Esophagus squamous epithelium (tissue), 5 donors: ENCODE measurements around the gene GLRX5. TPM values are rescaled to one million over a fixed set of nuclear protein-coding genes. Genes with fewer than 3 reads are reported as not detected.

Experiments
- DNase-seq: peaks from one replicate; lab custom pipeline; 2025; lab: John Stamatoyannopoulos, UW
- H3K27ac ChIP-seq, 4 donors: fragments of 200-600 bp; sonication (generic); one replicate each; pipeline ENCODE4 v1.5.1; 2016 to 2019; ENCODE audit warnings: mild to moderate bottlenecking in 1 of 4
- H3K27me3 ChIP-seq, 4 donors: fragments of 200-600 bp; sonication (generic); 1 replicate in 3 of 4; 2 replicates in 1 of 4; pipeline versions ENCODE4 v1.5.1 to v1.6.0; 2017 to 2021; ENCODE audit warnings: antibody characterized with exemption in 1 of 4
- H3K36me3 ChIP-seq, 3 donors: fragments of 200-600 bp; sonication (generic); one replicate each; pipeline ENCODE4 v1.5.1; 2016 to 2019
- H3K4me1 ChIP-seq, 3 donors: fragments of 200-600 bp; sonication (generic); one replicate each; pipeline ENCODE4 v1.5.1; 2017 to 2019
- H3K4me3 ChIP-seq, 4 donors: fragments of 200-600 bp; sonication (generic); 1 replicate in 3 of 4; 2 replicates in 1 of 4; pipeline ENCODE4 v1.5.1; 2016 to 2019; ENCODE audit warnings: mild to moderate bottlenecking in 2 of 4, moderate library complexity in 1 of 4
- H3K9me3 ChIP-seq, 3 donors: fragments of 200-600 bp; sonication (generic); one replicate each; pipeline ENCODE4 v1.5.1; 2016 to 2019
- POLR2A ChIP-seq, 4 donors: fragments of 450-650 bp; IDR thresholded peaks; one replicate each; pipeline ENCODE4 v1.6.1; 2017; ENCODE audit warnings: antibody characterized with exemption in 4 of 4, mild to moderate bottlenecking in 4 of 4, moderate library complexity in 3 of 4
- WGBS, 2 donors: methylation state at CpG; one replicate each; pipeline ENCODE4 v1.1.5; 2018; 5-methylcytosine and 5-hydroxymethylcytosine counted together
- intact Hi-C: fragments of 100-400 bp; cut with DNase I; formaldehyde crosslinking; loops from one replicate; pipeline ENCODE4 v1.15.0; 2022
- total RNA-seq, 4 donors: library from RNA; depleted of rRNA; stranded (reverse); fragments of >200 nt; gene quantifications; one replicate each; pipeline ENCODE4 v1.1.0, GENCODE V29; 2016
- TF ChIP-seq, protein P1 (sequence below), 6 experiments: fragments of 450-650 bp in 4 of 6; fragments of 200-600 bp in 2 of 6; sonication (generic) in 2 of 6; IDR thresholded peaks; one replicate each; pipeline ENCODE4 v1.5.1; 2016 to 2019; ENCODE audit warnings: antibody characterized with exemption in 6 of 6, mild to moderate bottlenecking in 4 of 6, moderate library complexity in 4 of 6
- donor health status: DM: yes; HTN: yes; CAD: no.

The GLRX5 gene
- total RNA-seq, 4 donors from 2014 or later = 14.4 to 40.1 (median 32.6) TPM

DNA sequence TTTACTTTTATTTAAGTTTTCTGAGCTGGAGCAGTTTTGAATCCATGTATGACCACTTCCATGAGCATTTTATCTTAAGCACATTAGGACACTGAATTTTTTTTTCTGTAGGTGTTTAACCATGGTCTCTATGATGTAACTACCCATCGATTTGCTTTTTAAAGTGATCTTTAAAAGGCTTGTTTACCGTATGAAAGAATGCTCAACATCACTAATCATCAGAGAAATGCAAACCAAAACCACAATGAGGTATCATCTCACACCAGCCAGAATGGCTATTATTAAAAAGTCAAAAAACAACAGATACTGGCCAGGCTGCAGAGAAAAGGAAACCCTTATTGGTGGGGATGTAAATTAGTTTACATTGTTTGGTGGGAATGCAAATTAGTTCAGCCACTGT lies 23.0 kb downstream of the GLRX5 start:
- Histone ChIP-seq H3K9me3 (no peaks in the 10 kb centered on the region), H3K27me3 (no peaks in the 10 kb centered on the region), H3K36me3 (no peaks in the 10 kb centered on the region), H3K4me1 (peaks cover 0 to 21% (median 0%) of the 10 kb centered on the region in 3 donors), H3K4me3 (no peak overlapping the region), H3K27ac (no peak overlapping the region)
- TF ChIP-seq, protein P1, sequence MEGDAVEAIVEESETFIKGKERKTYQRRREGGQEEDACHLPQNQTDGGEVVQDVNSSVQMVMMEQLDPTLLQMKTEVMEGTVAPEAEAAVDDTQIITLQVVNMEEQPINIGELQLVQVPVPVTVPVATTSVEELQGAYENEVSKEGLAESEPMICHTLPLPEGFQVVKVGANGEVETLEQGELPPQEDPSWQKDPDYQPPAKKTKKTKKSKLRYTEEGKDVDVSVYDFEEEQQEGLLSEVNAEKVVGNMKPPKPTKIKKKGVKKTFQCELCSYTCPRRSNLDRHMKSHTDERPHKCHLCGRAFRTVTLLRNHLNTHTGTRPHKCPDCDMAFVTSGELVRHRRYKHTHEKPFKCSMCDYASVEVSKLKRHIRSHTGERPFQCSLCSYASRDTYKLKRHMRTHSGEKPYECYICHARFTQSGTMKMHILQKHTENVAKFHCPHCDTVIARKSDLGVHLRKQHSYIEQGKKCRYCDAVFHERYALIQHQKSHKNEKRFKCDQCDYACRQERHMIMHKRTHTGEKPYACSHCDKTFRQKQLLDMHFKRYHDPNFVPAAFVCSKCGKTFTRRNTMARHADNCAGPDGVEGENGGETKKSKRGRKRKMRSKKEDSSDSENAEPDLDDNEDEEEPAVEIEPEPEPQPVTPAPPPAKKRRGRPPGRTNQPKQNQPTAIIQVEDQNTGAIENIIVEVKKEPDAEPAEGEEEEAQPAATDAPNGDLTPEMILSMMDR (IDR thresholded peaks at IDR 0.05) = no peak
- no peak for TF ChIP-seq POLR2A (IDR thresholded peaks at IDR 0.05)
- WGBS, 2 donors = 61 to 66% methylated on average over 2 of the region's 2 CpGs
- intact Hi-C loops = no loop called here
- no peak for DNase-seq

DNA sequence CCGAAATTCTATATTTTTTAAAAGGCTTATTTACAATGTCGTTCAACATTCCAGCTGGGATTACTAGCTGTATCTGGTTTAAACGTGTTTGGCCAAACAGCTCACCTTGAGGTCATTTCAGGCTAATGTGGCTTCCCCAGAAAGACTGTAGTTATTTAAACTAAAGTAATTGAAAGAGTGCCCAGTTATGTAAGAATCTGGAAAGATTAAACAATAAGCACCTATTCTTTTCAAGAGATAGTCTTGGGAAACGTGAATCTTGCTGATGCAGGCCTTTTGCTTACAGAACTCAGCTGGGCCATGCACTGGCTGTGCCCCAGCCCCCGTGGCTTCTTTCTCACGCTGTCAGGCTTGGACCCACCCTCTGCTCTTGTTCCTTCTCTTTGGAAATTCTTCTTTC lies 24.4 kb downstream of the GLRX5 start:
- H3K27ac ChIP-seq = peak overlapping the region in 2 of 4 donors; percentile 32 to 42
- H3K27me3 ChIP-seq = no peaks in the 10 kb centered on the region
- WGBS, 2 donors = 31 to 36% methylated on average over 6 of the region's 6 CpGs
- H3K4me3 ChIP-seq = no peak overlapping the region
- intact Hi-C loops = no loop called here
- DNase-seq = no peak
- H3K4me1 ChIP-seq = peaks cover 0 to 35% (median 4%) of the 10 kb centered on the region in 3 donors
- no peaks in the 10 kb centered on the region for H3K9me3 ChIP-seq
- TF ChIP-seq, protein P1 (IDR thresholded peaks at IDR 0.05) = no peak
- TF ChIP-seq POLR2A (IDR thresholded peaks at IDR 0.05) = no peak
- no peaks in the 10 kb centered on the region for H3K36me3 ChIP-seq

DNA sequence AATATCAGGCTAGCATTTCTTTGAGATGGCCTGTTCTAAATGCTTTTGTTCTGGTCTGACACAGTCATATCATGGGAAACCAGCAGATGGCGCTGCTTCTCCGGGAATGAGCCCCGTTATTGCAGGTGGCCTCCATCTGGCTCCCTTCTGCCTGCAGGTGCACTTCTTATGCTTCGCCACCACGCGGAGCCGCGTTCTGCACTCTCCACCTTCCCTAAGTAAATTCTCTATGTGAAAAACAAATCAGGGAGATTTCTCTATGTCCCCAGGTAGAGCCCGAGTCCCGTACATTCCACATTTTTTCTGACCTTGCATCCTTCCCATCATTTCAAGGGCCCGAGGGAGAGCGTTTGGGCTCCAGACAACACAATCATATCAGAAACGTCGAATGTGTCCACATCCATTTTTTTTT lies 26.2 kb downstream of the GLRX5 start:
- intact Hi-C loops = loop anchor here (5.0 kb wide), 1 partner anchor 431 kb away; no protein-coding TSS in a partner anchor
- peak; percentile 21 for DNase-seq
- Histone ChIP-seq H3K4me1 (peaks cover 0 to 37% (median 4%) of the 10 kb centered on the region in 3 donors), H3K4me3 (no peak overlapping the region), H3K27me3 (no peaks in the 10 kb centered on the region), H3K36me3 (no peaks in the 10 kb centered on the region), H3K9me3 (no peaks in the 10 kb centered on the region), H3K27ac (no peak overlapping the region)
- 11% methylated on average over 13 to 14 of the region's 14 CpGs for WGBS, 2 donors
- TF ChIP-seq, protein P1 (IDR thresholded peaks at IDR 0.05) = peak; percentile 94 to 99 (median 98)
- TF ChIP-seq POLR2A (IDR thresholded peaks at IDR 0.05) = no peak

DNA sequence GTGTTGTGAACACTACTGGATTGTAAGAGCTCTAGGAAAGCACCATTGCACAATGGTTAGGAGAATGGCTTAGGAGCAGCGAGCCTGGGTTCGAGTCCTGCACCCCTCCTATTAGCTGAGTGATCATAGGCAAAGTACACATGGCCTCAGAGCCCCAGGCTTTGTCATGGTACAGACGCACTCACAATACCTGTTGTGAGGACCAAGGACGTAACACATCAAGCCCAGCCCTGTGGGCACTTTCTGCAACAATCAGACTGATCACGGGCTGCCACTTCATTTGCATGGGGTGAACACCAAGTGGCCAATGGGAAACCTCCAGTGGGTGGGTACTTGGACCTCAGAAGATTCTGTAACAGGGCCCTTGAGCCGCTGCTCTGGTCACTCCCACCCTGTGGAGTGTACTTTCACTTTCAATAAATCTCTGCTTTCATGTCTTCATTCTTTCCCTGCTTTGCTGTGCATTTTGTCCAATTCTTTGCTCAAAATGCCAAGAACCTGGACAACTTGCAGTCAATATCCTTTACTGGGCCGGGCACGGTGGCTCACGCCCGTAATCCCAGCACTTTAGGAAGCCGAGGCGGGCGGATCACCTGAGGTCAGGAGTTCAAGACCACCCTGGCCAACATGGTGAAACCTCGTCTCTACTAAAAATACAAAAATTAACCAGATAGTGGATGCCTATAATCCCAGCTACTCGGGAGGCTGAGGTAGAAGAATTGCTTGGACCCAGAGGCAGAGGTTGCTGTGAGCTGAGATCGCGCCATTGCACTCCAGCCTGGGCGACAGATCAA lies 28.2 kb downstream of the GLRX5 start:
- Histone ChIP-seq H3K4me1 (peaks cover 0 to 37% (median 4%) of the 10 kb centered on the region in 3 donors), H3K36me3 (no peaks in the 10 kb centered on the region), H3K9me3 (no peaks in the 10 kb centered on the region), H3K27ac (no peak overlapping the region), H3K4me3 (peak overlapping the region in 1 of 4 donors; percentile 34), H3K27me3 (no peaks in the 10 kb centered on the region)
- intact Hi-C loops = loop anchor here (5.0 kb wide), 1 partner anchor 429 kb away; no protein-coding TSS in a partner anchor
- no peak for DNase-seq
- TF ChIP-seq, protein P1 (IDR thresholded peaks at IDR 0.05) = no peak
- TF ChIP-seq POLR2A (IDR thresholded peaks at IDR 0.05) = no peak
- WGBS, 2 donors = 54 to 64% methylated on average over 10 to 17 of the region's 18 CpGs

DNA sequence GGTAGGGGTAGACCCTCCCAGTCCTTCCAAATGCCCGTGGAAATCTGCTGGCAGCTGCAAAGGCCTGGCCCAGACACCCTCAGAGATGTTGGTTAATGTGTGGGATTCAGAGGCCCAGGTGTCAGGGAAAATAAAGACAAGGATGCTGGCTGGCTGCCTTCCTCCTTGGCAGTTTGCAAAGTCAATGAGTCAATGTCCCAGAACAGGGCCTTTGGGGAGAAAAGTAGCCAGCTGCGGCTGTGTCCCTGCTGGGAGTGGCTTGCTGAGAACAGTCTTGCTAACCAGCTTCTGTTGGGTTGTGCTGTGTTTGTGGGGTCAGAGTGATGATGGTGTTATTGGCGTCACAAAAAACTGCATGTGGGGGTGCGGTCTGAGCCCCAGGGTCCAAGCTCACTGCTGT lies 29.2 kb downstream of the GLRX5 start:
- Histone ChIP-seq H3K4me1 (peaks cover 0 to 34% (median 4%) of the 10 kb centered on the region in 3 donors), H3K4me3 (no peak overlapping the region), H3K27me3 (no peaks in the 10 kb centered on the region), H3K36me3 (no peaks in the 10 kb centered on the region), H3K27ac (no peak overlapping the region), H3K9me3 (no peaks in the 10 kb centered on the region)
- DNase-seq = no peak
- intact Hi-C loops = loop anchor here (5.0 kb wide), 1 partner anchor 428 kb away; no protein-coding TSS in a partner anchor
- TF ChIP-seq, protein P1 (IDR thresholded peaks at IDR 0.05) = no peak
- no peak for TF ChIP-seq POLR2A (IDR thresholded peaks at IDR 0.05)
- 8 to 46% methylated on average over 2 to 3 of the region's 4 CpGs for WGBS, 2 donors
